Glomerular visceral epithelial cell (primary cell): Measurements from ENCODE around the gene CST2.
"Not testable (repeated sequence)": the region's sequence is repeated elsewhere in the genome, so short reads cannot be mapped to it uniquely, and the experiment has no call there.

Source experiments
- DNase-seq: peaks from one replicate; pipeline ENCODE4 v3.0.0-alpha.2; 2016; ENCODE audit errors: extremely low spot score

Gene CST2, protein sequence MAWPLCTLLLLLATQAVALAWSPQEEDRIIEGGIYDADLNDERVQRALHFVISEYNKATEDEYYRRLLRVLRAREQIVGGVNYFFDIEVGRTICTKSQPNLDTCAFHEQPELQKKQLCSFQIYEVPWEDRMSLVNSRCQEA

DNA sequence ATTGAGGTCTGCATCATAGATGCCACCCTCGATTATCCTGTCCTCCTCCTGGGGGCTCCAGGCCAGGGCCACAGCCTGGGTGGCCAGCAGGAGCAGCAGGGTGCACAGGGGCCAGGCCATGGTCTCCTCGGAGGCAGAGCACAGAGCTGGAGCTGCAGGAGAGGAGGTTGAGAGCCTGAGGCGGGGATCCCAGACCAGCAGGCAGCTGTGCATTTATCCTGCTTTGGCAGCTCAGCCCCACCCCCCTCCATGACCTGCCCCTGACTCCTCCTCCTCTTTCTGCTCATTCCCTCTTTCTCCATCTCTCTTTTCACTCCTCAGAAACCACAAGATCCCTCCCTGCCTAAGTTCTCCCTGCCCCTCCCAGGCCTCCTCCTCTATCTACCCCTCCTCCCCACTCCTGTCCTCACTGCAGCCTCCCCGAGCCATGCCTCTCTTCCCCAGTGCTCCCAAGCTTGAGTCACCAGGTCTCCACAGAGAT lies at the start of gene CST2:
Gene CST2 (minus strand): TSS at position 189 of the 481 bp plus-strand sequence. CDS start 69 bp downstream, at position 120.
- DNase-seq, result no peak

DNA sequence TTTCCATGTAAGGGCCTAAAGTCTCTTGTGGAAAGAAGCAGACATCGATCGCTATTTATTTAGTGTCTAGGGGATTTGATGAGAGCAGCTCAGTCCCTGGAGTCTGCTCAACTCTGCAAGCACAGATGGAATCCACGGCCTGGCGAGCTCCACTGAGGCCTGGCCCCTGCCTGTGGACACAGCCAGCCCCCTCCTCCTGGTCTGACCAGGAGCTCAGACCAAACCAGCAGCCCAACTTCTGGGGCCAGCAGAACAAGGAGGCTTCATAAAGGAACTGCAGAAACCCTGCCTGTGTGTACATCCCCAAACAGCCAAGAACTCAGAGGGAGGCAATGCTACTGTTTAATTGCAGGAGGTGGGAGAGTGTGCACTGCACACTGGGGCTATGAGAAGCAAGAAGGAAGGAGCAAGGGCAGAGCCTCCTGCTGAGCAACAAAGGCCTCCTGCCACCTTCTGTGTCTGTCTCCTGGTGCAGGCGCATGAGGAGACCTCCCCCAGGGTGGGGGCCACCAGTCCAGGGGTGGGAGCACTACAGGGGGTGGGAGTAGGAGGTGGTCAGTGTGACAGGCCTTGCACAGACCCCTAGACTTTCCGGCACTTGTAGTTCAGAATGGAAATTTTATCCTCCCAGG lies 49.2 kb upstream of the CST2 start:
- DNase-seq, result no peak

DNA sequence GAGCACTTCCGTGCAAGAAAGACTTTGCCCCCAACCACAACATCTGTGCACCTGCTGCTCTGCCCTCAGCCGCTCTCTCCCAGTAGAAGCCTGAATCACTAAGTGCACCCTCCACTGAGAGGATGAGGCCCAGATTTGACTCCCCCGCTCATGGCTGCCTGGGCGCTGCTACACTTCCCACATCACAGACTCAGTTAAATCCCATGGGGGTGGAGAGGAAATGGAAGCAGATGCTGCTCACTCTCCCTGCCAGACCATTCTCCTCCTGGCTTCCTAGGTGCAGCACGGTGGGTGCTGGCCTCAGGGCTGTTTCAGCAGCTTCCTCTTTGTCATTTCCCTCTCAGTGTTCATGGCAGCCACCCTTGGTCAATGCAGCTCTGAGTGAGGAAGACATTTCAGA lies 48.2 kb upstream of the CST2 start:
- no peak for DNase-seq

- no peak for DNase-seq
Measured at GRCh38 chr20:23873370-23874015, 47.0 kb upstream of the CST2 start.

DNA sequence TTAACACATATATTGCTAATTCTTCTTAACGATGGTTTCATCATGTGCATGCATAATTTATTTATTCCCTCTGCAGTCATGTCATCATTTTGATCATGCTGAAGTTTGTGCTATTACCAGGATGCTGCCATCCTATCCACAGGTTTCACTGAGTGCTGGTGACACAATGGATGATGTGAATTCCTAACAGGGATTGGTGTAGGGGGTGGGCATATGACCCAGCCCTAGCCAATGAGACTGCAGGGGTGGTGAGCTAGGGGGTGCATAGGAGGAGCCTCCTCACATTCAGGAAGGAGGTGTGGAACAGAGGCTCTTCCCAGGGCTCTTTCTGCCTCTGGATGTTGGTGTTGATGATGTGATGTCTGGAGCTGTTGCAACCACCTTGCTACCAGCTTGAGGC lies 45.5 kb upstream of the CST2 start:
- DNase-seq, result no peak

DNA sequence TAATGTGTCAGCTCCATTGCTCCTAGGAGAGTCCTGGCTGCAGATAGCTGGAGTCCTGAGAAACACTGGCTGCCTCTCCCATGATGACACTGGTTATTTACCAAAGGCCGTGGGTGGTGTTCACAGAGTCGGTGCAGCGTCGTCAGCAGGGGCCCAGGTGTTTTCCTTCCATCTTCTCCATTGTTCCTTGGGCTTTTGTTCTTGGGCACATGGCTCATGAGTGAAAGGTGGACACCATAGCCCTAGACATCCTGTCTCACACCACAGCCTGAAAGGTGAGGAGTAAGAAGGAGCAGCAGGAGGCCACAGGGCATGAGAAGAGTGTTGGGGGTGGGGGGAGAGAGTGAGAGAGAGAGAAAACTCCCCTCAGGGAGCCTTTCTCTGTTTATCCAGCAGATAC lies 43.9 kb upstream of the CST2 start:
- DNase-seq, result no peak

- DNase-seq, result no peak
Measured at GRCh38 chr20:23869520-23869919, 43.0 kb upstream of the CST2 start.

DNA sequence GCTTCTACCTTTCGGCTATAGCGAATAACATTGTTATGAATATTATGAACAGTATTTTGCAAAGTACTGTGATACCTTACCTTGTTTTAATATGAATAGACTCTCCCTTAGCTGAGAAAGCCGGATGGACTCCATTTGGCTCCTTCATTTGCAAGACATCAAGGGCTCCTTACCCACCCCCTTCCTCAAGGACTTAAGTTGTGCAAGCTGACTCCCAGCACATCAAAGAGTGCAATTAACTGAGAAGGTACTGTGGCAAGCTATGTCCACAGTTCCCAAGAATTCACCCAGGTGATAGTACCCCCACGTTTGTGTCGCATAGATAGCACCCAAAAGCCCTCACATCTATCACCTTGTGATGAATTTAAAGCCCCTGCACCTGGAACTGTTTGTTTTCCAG lies 41.8 kb upstream of the CST2 start:
- no peak for DNase-seq

- no peak for DNase-seq
Measured at GRCh38 chr20:23867152-23867776, 40.7 kb upstream of the CST2 start.

DNA sequence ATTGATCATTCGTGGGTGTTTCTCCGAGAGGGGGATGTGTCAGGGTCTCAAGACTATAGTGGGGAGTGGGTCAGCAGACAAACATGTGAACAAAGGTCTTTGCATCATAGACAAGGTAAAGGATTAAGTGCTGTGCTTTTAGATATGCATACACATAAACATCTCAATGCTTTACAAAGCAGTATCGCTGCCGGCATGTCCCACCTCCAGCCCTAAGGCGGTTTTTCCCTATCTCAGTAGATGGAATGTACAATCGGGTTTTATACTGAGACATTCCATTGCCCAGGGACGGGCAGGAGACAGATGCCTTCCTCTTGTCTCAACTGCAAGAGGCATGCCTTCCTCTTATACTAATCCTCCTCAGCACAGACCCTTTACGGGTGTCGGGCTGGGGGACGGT lies 34.2 kb upstream of the CST2 start:
- DNase-seq, result not testable (repeated sequence)

DNA sequence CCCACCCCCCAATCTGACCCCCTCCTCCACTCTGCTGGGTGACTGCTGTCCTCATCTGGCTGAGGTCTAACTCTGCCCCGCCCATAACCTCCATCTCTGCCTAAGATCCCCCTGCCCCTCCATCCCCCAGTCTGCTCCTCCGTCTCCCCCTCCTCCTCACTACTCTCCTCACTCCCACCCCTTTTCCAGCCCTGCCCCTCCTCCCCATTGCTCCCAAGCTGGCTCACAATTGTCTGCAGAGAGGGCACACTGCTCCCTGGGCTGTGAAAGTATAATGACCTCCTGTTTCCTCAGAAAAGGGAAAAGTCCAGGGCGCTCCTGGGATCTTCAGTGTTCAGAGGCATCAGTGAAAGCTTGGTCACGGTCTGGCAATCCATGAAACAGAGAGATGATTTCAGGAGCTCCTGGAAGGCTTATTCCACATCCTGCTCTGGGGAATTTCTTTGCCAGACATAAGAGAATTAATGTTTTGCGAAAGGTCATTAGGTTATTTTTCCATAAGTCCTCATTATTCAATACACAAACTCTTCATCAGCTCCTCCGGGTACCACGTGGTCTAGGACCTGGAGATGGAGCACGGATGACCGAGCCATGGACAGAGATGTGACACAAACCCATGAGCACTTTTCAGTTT lies 31.6 kb upstream of the CST2 start:
- DNase-seq, result peak; percentile 38

- DNase-seq, result no peak
Measured at GRCh38 chr20:23856736-23857135, 30.2 kb upstream of the CST2 start.

DNA sequence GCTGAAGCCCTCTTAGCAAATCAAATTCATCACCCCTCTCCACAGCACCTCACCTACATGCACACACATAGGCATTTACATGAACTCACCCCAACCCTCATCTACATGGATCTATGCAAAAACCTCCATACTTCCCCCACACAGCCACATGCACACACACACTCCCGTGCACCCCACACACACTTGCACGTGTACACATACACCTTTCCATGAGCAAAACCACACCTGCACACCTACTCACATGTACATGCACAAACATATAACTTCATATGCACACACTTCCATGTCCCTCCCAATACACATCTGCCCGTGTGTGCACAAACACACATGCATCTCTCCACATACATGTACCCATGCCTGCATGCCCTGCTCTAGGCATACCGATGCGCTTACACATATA lies 29.7 kb upstream of the CST2 start:
- DNase-seq, result no peak

DNA sequence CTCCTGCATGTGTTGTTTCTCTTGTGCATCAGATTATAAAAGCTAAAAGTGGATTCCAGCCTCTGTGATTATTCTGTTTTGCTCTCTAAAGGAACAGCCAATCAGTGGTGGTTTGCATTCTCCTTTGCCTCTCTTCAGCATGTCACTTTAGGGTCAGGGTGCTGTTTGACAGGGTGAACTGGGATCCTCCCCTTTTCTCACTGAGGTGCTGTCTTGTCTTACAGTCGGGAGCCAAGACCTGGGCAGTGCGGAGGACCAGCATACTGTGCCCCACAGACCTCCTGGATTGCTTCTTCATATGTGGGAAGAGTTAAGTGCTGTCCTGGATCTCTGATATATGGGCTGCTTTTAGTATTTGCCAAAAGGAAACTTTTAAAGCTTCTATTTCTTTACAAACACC lies 15.2 kb upstream of the CST2 start:
- DNase-seq, result no peak

- no peak for DNase-seq
Measured at GRCh38 chr20:23835716-23836115, 9.2 kb upstream of the CST2 start.

- DNase-seq, result peak; percentile 14
Measured at GRCh38 chr20:23832775-23833513, 6.4 kb upstream of the CST2 start.

- peak; percentile 66 for DNase-seq
Measured at GRCh38 chr20:23831961-23832360, 5.4 kb upstream of the CST2 start.

GRCh38 chr20:23823621-23824324 lies 2.8 kb downstream of the CST2 start:
- DNase-seq, result no peak

DNA sequence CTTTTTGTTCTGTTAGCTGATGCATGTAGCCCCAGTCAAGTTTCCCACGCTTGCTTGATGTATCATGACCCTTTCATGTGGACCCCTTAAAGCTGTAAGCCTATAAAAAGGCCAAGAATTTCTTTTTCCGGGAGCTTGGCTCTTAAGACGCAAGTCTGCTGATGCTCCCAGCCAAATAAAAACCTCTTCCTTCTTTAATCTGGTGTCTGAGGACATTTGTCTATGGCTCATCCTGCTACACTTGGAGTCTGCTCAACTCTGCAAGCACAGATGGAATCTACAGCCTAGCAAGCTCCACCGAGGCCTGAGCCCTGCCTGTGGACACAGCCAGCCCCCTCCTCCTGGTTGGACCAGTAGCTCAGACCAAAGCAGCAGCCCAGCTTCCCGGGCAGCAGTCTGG lies 3.4 kb downstream of the CST2 start:
- DNase-seq, result no peak

DNA sequence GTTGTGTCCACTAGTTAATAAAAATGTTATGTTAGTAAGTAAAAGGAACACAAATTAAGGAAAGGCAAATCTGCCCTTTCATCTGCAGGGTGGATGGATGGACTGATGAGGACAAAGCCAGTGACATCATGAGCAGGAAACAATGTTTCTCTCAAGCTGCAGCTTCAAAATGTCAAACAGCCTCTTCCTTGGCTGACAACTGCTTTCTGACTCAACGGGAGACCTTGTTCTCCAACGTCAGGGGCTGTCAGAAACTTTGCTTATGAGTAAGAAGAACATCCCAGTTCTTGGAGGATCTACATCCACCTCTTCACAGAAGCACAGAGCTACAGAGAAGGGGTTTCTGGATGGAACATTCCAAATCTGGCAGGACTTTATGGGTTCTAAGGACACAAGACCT lies 6.0 kb downstream of the CST2 start:
- no peak for DNase-seq

GRCh38 chr20:23811559-23811958 lies 15.0 kb downstream of the CST2 start:
- not testable (repeated sequence) for DNase-seq
